IPS DF 6.9 (cell line): ENCODE results near the gene TBX4.

Source experiments
- DNase-seq: peaks from one replicate; pipeline ENCODE4 v3.0.0-alpha.2; 2013; ENCODE audit warnings: low read depth, low spot score
- H3K27ac ChIP-seq: one replicate; pipeline ENCODE4 v1.5.1; 2013; ENCODE audit warnings: low read length, control low read depth
- H3K27me3 ChIP-seq: 2 replicates; pipeline ENCODE4 v1.6.1; 2013; ENCODE audit warnings: mild to moderate bottlenecking, low read length; ENCODE audit not compliant: control insufficient read depth, insufficient read depth
- H3K36me3 ChIP-seq: 2 replicates; pipeline ENCODE4 v1.6.1; 2013; ENCODE audit warnings: low read length; ENCODE audit not compliant: control insufficient read depth, insufficient read depth
- H3K4me1 ChIP-seq: 2 replicates; pipeline ENCODE4 v1.6.1; 2013; ENCODE audit warnings: low read length; ENCODE audit not compliant: control insufficient read depth, insufficient read depth
- H3K4me3 ChIP-seq: 2 replicates; pipeline ENCODE4 v1.5.1; 2013; ENCODE audit warnings: mild to moderate bottlenecking, low read length
- H3K9me3 ChIP-seq: 2 replicates; pipeline ENCODE4 v1.6.1; 2013; ENCODE audit warnings: low read length, inconsistent platforms; ENCODE audit not compliant: control insufficient read depth, insufficient read depth
- WGBS: extraction: QIAGEN DNeasy Blood & Tissue Kit; methylation state at CpG from one replicate; pipeline ENCODE4 v1.1.7; 2013; ENCODE audit warnings: mixed read lengths, missing lambda C conversion rate; ENCODE audit not compliant: insufficient read length, insufficient coverage; 5-methylcytosine and 5-hydroxymethylcytosine counted together

The TBX4 gene

DNA sequence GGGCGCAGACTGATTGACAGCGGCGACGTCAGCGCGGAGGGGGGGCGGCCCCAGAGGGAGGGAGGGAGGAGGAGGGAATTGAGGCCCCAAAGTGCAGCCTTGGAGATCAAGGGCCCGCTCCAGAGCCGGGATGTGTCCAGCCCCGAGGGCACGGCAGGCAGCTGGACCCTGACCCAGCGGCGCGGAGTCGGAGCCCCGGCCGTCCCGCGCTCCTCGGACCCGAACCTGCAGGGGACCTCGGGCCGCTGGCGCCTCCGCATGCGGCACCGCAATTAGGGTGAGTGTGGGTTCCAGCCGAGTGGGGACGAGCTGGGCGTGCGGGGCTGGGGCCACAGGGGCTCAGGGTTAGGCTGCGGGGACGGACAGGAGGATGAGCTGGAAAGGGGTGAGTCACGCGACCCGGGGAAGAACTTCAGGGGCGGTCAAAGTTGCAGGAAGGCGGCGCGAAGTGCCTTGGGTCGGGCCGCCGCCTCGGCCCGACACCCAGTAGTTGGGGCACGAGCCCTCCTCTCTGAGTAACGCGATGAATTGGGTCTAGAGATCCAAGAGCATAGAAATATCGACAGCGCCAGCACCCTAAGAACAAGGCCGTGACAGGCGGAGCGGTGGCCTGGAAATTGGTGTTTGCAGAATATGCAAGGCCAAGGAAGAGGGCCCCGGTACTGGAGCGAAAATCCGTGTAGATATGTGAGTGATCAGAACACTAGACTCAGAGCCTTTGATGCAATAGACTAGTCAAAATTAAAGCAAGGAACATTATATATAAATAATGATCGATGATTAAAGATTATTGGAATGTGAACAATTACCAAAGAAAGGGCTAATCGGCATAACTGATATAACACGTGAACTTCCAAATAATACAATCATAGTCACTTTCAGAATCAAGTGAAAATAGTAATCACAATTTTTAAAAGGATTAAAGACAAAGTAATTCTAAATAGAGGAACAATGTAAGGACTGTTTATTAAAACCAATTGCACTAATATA is at the start of gene TBX4:
Gene TBX4, plus strand, starts transcription at position 122 of the 990 bp plus-strand sequence. CDS start 4,069 bp downstream, outside the sequence.
- 0 out of 2 replicates have a peak, but pooled peaks cover 1% of the 10 kb centered on the region for H3K4me1 ChIP-seq
- no CpG with 5 or more reads among the region's 59 CpGs for WGBS
- no peak for DNase-seq
- H3K36me3 ChIP-seq, result no peaks in the 10 kb centered on the region
- no peak within 1 kb of the TSS for H3K27ac ChIP-seq
- H3K27me3 ChIP-seq, result peaks cover 73% of the 10 kb centered on the region
- no peaks in the 10 kb centered on the region for H3K9me3 ChIP-seq
- peak within 1 kb of the TSS; percentile 34; the same call in 1 of the 2 replicates for H3K4me3 ChIP-seq

GRCh38 chr17:61402978-61403800 is 49.0 kb upstream of the TBX4 start:
- H3K4me1 ChIP-seq, result peaks cover 14% of the 10 kb centered on the region
- WGBS, result no CpG with 5 or more reads among the region's 55 CpGs
- peaks cover 93% of the 10 kb centered on the region for H3K27me3 ChIP-seq
- no peak overlapping the region for H3K4me3 ChIP-seq
- no peaks in the 10 kb centered on the region; the same call in 1 of the 2 replicates for H3K36me3 ChIP-seq
- H3K9me3 ChIP-seq, result no peaks in the 10 kb centered on the region
- H3K27ac ChIP-seq, result no peak overlapping the region
- no peak for DNase-seq

GRCh38 chr17:61403801-61404662 is 48.2 kb upstream of the TBX4 start:
- no CpG with 5 or more reads among the region's 66 CpGs for WGBS
- no peak for DNase-seq
- Histone ChIP-seq H3K27ac (no peak overlapping the region), H3K36me3 (no peaks in the 10 kb centered on the region; the same call in 1 of the 2 replicates), H3K27me3 (peaks cover 93% of the 10 kb centered on the region), H3K9me3 (no peaks in the 10 kb centered on the region), H3K4me1 (peaks cover 14% of the 10 kb centered on the region), H3K4me3 (no peak overlapping the region; the same call in 1 of the 2 replicates)

GRCh38 chr17:61404663-61404912 is 47.6 kb upstream of the TBX4 start:
- no peak for DNase-seq
- no peaks in the 10 kb centered on the region; the same call in 1 of the 2 replicates for H3K36me3 ChIP-seq
- peaks cover 13% of the 10 kb centered on the region for H3K4me1 ChIP-seq
- H3K9me3 ChIP-seq, result no peaks in the 10 kb centered on the region
- H3K4me3 ChIP-seq, result peak overlapping the region; percentile 2; the same call in 1 of the 2 replicates
- H3K27me3 ChIP-seq, result peaks cover 93% of the 10 kb centered on the region
- whole genome bisulfite sequencing, result no CpG with 5 or more reads among the region's 27 CpGs
- no peak overlapping the region for H3K27ac ChIP-seq

DNA sequence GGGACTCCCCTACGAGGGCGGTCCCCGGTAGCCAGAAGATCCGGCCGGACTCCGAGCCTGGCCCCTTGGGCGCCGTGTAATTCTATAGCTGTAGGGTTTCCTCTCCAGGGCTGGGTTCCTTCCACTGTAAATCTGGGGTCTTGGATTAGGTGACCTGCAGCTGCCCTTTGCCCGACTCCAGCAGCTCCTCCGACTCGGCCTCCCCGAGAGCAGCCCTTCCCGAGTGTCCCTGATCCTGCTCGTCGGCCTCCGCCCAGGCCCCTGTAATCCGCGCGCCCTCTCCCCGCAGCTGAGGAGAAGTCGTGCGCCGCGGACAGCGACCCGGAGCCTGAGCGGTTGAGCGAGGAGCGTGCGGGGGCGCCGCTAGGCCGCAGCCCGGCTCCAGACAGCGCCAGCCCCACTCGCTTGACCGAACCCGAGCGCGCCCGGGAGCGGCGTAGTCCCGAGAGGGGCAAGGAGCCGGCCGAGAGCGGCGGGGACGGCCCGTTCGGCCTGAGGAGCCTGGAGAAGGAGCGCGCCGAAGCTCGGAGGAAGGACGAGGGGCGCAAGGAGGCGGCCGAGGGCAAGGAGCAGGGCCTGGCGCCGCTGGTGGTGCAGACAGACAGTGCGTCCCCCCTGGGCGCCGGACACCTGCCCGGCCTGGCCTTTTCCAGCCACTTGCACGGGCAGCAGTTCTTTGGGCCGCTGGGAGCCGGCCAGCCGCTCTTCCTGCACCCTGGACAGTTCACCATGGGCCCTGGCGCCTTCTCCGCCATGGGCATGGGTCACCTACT is 47.1 kb upstream of the TBX4 start:
- Histone ChIP-seq H3K36me3 (no peaks in the 10 kb centered on the region; the same call in 1 of the 2 replicates), H3K4me1 (peaks cover 13% of the 10 kb centered on the region), H3K4me3 (no peak overlapping the region), H3K9me3 (no peaks in the 10 kb centered on the region), H3K27me3 (peaks cover 96% of the 10 kb centered on the region), H3K27ac (no peak overlapping the region)
- DNase-seq, result no peak
- no CpG with 5 or more reads among the region's 71 CpGs for WGBS

- no peak overlapping the region for H3K27ac ChIP-seq
- H3K36me3 ChIP-seq, result no peaks in the 10 kb centered on the region; the same call in 1 of the 2 replicates
- no CpG with 5 or more reads among the region's 37 CpGs for WGBS
- peaks cover 13% of the 10 kb centered on the region for H3K4me1 ChIP-seq
- peaks cover 96% of the 10 kb centered on the region for H3K27me3 ChIP-seq
- DNase-seq, result no peak
- no peaks in the 10 kb centered on the region for H3K9me3 ChIP-seq
- no peak overlapping the region for H3K4me3 ChIP-seq
Observed at GRCh38 chr17:61405686-61406536, 46.3 kb upstream of the TBX4 start.

GRCh38 chr17:61406537-61406845 is 45.7 kb upstream of the TBX4 start:
- Histone ChIP-seq H3K27me3 (peaks cover 93% of the 10 kb centered on the region), H3K36me3 (no peaks in the 10 kb centered on the region; the same call in 1 of the 2 replicates), H3K4me3 (no peak overlapping the region), H3K27ac (no peak overlapping the region), H3K9me3 (no peaks in the 10 kb centered on the region), H3K4me1 (peaks cover 13% of the 10 kb centered on the region)
- no CpG with 5 or more reads among the region's 1 CpG for WGBS
- DNase-seq, result no peak

GRCh38 chr17:61406971-61407911 is 45.0 kb upstream of the TBX4 start:
- no peak overlapping the region for H3K4me3 ChIP-seq
- no peaks in the 10 kb centered on the region for H3K9me3 ChIP-seq
- peaks cover 87% of the 10 kb centered on the region for H3K27me3 ChIP-seq
- H3K27ac ChIP-seq, result no peak overlapping the region
- no CpG with 5 or more reads among the region's 8 CpGs for WGBS
- no peak for DNase-seq
- peaks cover 13% of the 10 kb centered on the region for H3K4me1 ChIP-seq
- no peaks in the 10 kb centered on the region; the same call in 1 of the 2 replicates for H3K36me3 ChIP-seq
